ENCODE data around the gene WDR13.

Gene WDR13

DNA sequence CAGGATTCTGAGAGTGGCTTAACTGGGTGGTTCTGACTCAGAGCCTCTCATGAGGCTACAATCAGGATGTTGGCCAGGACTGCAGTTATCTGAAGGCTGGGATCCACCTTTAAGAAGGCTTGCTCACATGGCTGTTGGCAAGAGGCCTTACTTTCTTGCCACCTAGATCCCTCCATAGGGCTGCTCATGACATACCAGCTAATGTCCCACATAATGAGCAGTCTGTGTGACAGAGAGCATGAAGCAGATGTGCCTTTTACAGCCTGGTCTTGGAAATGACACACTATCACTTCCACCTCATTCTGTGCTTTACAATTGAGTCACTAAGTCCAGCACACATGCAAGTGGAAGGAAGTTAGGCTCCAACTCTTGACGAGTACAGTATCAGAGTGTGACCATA, 27.3 kb upstream of the WDR13 start:
- no peak for DNase-seq (ENCODE audit: extremely low read depth, low read depth)
- TF ChIP-seq, protein P1, sequence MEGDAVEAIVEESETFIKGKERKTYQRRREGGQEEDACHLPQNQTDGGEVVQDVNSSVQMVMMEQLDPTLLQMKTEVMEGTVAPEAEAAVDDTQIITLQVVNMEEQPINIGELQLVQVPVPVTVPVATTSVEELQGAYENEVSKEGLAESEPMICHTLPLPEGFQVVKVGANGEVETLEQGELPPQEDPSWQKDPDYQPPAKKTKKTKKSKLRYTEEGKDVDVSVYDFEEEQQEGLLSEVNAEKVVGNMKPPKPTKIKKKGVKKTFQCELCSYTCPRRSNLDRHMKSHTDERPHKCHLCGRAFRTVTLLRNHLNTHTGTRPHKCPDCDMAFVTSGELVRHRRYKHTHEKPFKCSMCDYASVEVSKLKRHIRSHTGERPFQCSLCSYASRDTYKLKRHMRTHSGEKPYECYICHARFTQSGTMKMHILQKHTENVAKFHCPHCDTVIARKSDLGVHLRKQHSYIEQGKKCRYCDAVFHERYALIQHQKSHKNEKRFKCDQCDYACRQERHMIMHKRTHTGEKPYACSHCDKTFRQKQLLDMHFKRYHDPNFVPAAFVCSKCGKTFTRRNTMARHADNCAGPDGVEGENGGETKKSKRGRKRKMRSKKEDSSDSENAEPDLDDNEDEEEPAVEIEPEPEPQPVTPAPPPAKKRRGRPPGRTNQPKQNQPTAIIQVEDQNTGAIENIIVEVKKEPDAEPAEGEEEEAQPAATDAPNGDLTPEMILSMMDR (IDR thresholded peaks at IDR 0.05; ENCODE audit: low read depth, low read length) = no peak

DNA sequence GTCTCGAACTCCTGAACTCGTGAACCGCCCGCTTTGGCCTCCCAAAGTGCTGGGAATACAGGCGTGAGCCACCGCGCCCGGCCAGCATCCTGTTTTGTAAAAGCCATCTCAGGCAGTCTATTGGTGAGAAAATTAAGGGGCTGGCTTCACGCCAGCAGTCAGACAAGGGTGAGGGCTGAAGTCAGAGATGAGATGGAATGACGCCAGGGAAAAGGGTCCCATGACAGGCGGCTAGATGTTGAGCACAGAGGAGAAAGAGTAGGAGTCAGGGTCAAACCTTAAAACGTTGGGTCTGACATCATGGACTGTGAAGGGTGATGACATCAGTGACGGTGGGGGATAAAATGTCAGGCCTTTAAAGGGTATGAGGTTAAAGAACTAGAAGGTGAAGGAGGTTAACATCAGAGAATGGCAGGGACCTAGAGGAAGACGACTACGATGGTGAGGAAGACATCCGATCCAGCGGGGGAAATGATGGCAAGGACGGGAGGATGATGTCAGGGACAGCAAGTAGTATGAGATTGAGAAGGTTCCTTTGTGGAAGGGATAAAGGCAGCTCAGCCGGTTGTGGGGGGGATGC, 23.5 kb upstream of the WDR13 start:
- TF ChIP-seq, protein P1 (IDR thresholded peaks at IDR 0.05; ENCODE audit: low read depth, low read length) = no peak
- no peak for DNase-seq (ENCODE audit: extremely low read depth, low read depth)

DNA sequence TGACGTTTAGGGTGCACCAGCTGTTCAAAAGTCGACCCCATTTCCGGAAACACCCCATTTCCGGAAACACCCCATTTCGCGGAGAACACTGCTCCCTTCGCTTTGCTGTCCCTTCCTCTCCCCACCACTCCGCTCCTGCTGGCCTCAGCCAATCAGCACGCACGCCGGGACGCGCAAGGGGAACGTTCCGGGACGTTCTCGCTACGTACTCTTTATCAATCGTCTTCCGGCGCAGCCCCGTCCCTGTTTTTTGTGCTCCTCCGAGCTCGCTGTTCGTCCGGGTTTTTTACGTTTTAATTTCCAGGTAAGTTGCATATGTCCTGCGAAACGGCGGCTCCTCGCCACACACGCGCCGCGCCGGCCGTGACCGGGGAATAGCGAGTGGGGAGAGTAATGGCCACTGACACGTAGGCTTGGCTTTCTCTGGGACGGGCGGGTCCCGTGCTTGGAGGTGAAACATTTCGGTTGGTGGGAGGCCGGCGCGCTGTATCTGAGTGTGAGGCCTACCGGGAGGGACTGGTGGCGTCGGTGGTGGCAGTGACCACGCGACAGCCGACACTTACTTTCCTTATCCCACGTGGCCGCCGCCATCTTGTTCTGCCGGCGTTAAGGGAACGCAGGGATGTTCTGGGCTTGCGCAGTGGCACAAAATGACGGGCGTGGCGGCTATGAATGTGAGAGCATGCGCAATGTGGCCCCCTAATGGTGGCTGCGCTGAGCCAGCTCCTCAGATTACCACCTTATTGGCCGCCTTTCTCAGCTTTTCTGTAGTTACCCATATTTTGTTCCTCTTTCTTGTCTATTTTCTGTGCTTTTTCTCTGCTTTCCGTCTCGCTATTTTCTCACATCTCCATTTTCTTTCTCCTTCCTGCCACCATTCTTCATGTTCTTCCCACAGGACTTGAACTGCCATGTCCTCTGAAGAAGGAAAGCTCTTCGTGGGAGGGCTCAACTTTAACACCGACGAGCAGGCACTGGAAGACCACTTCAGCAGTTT, 22.7 kb upstream of the WDR13 start, which contains the start of gene RBM3:
Gene RBM3 (plus strand): TSS at position 215 of the 997 bp plus-strand sequence. CDS start 697 bp downstream, at position 912.
- DNase-seq (ENCODE audit: extremely low read depth, low read depth) = peak; percentile 86
- TF ChIP-seq, protein P1 (IDR thresholded peaks at IDR 0.05; ENCODE audit: low read depth, low read length) = peak; percentile 35

DNA sequence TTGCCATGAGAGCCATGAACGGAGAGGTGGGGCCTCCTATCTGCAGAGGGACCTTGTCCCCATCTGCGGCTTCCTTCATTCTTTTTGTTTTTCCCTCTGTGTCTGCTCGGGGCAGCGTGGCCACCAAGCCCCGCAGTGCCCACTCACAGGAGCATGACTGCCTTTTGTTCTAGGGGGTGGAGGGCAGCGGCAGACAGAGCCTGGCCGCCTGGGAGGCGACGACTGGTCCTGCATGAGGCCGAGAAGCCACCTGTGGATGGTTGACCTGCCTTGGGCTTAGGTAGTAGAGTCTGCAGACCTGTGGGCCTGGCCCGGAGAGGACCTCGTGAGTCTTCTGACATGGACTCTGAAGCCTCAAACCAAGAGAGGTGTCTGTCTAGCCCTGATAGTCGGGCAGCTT, 21.6 kb upstream of the WDR13 start:
- no peak for DNase-seq (ENCODE audit: extremely low read depth, low read depth)
- TF ChIP-seq, protein P1 (IDR thresholded peaks at IDR 0.05; ENCODE audit: low read depth, low read length) = no peak

DNA sequence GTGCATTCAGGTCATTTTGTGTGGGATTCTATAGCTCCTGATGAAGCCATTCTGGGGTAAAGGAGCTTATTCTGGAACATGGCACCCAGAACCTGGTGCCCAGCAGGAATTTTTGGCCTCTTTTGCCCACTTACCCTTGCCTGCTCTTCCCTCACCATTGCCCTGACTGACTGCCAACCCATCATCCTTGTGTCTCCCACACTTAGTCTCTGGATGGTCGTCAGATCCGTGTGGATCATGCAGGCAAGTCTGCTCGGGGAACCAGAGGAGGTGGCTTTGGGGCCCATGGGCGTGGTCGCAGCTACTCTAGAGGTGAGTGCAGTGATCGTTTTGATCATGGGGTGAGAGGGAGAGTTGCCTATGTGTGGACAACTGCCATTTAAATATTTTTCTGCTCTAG, 21.2 kb upstream of the WDR13 start:
- DNase-seq (ENCODE audit: extremely low read depth, low read depth) = no peak
- TF ChIP-seq, protein P1 (IDR thresholded peaks at IDR 0.05; ENCODE audit: low read depth, low read length) = no peak

DNA sequence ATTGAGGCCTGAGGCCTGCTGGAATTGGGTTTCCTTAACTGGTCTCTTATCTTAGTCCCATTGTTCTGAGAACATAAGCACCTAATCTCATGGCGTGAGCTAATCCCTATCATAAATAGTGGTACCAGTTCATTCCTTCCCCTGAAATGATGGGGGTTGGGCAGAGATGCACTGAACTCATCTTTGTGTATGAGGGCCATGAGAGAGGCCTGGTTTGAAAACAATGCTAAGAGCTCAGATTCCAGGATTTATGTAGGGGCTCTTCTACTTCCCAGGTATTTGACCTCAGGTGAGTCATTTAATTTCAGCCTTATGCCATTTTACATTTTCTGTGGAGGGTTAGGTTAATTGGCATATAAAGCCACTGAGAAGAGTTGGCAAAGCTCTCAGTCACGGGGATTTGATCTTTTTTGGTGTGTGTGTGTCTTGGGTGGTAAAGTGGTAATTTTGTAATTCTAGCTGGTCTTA, 18.6 kb upstream of the WDR13 start:
- DNase-seq (ENCODE audit: extremely low read depth, low read depth) = no peak
- TF ChIP-seq, protein P1 (IDR thresholded peaks at IDR 0.05; ENCODE audit: low read depth, low read length) = no peak

DNA sequence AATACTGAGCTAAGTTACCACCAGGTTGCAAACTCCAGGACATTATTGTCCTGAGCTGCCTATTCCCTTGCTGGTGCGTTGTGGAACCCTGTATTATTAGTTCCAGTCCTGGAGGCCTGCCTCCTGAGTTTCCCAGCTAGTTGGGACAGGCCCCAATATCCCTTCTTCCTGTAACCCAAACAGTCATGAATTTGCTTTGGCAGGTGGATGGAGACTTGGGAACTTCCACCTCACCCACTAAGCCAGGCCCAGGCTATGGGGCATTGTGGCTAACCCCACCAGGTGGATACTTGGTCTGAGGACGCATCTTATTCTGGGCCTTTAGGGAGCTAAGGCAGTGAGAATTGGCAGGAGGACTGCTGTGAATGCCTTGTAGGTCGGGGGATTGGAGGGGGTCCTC, 18.0 kb upstream of the WDR13 start:
- TF ChIP-seq, protein P1 (IDR thresholded peaks at IDR 0.05; ENCODE audit: low read depth, low read length) = no peak
- no peak for DNase-seq (ENCODE audit: extremely low read depth, low read depth)

All from AG09319 (cell line).